Stomach (tissue), 9 donors: ENCODE results near the gene PDE4D. TPM values are rescaled to one million over a fixed set of nuclear protein-coding genes. Genes with fewer than 3 reads are reported as not detected.
"Not testable (repeated sequence)": the region's sequence is repeated elsewhere in the genome, so short reads cannot be mapped to it uniquely, and the experiment has no call there.

Experiments used
- DNase-seq, 2 donors: peaks; one replicate each; pipeline versions ENCODE4 v3.0.0 to v3.0.0-alpha.2; 2013 to 2019
- H3K27ac ChIP-seq, 5 donors: fragments of 200-600 bp in 4 of 5; sonication (generic) in 4 of 5; one replicate each; pipeline ENCODE4 v1.5.1; 2013 to 2019; ENCODE audit warnings: mild to moderate bottlenecking in 1 of 5, moderate library complexity in 1 of 5
- H3K27me3 ChIP-seq, 3 donors: fragments of 200-600 bp; sonication (generic); one replicate each; pipeline ENCODE4 v1.5.1; 2017 to 2019; ENCODE audit warnings: mixed run types in 1 of 3
- H3K36me3 ChIP-seq, 4 donors: fragments of 200-600 bp; sonication (generic); 1 replicate in 3 of 4; 2 replicates in 1 of 4; pipeline ENCODE4 v1.5.1; 2016 to 2019
- H3K4me1 ChIP-seq, 4 donors: fragments of 200-600 bp; sonication (generic); one replicate each; pipeline ENCODE4 v1.5.1; 2016 to 2019
- H3K4me3 ChIP-seq, 4 donors: fragments of 200-600 bp; sonication (generic) in 3 of 4; one replicate each; pipeline ENCODE4 v1.5.1; 2016 to 2019; ENCODE audit warnings: mild to moderate bottlenecking in 1 of 4
- H3K9me3 ChIP-seq, 4 donors: fragments of 200-600 bp; sonication (generic); one replicate each; pipeline ENCODE4 v1.5.1; 2016 to 2019
- EP300 ChIP-seq: sonication (generic); formaldehyde crosslinking; IDR thresholded peaks from one replicate; pipeline ENCODE4 v1.6.1; 2017; ENCODE audit warnings: antibody characterized with exemption
- POLR2A ChIP-seq, 4 donors: fragments of 450-650 bp; IDR thresholded peaks; one replicate each; pipeline ENCODE4 v1.6.1; 2016; ENCODE audit warnings: antibody characterized with exemption in 4 of 4, control low read depth in 2 of 4, mild to moderate bottlenecking in 1 of 4, moderate library complexity in 1 of 4
- POLR2AphosphoS5 ChIP-seq, 3 donors: sonication (generic); formaldehyde crosslinking; IDR thresholded peaks; one replicate each; pipeline ENCODE4 v1.6.1; 2016; ENCODE audit warnings: antibody characterized with exemption in 3 of 3
- WGBS, 5 donors: extraction: QIAGEN DNeasy Blood & Tissue Kit in 3 of 5; methylation state at CpG; one replicate each; pipeline versions ENCODE4 v1.1.5 to v1.1.7; 2013 to 2018; 5-methylcytosine and 5-hydroxymethylcytosine counted together
- intact Hi-C: fragments of 100-400 bp; cut with DNase I; formaldehyde crosslinking; loops from one replicate; pipeline ENCODE4 v1.15.1; 2023; ENCODE audit warnings: low total_unique reads
- polyA plus RNA-seq, 3 donors: library from polyadenylated mRNA; stranded (reverse); fragments of 200-250 nt; gene quantifications; one replicate each; pipeline ENCODE4 v1.2.3, GENCODE V29; 2013
- total RNA-seq, 5 donors: library from RNA; depleted of rRNA; stranded (reverse); fragments of >200 nt; gene quantifications; one replicate each; pipeline versions ENCODE4 v1.1.0 to v1.2.3, GENCODE V29; 2014 to 2016
- TF ChIP-seq, protein P1 (sequence below), 7 experiments: fragments of 450-650 bp in 4 of 7; fragments of 200-600 bp in 3 of 7; sonication (generic) in 3 of 7; IDR thresholded peaks; one replicate each; pipeline ENCODE4 v1.5.1; 2016 to 2019; ENCODE audit warnings: antibody characterized with exemption in 7 of 7, control low read depth in 2 of 7, mild to moderate bottlenecking in 1 of 7
- donor health status: healthy with polysubstance abuse.
- donor health status: Bipolar disorder and iron deficiency.
- donor health status: healthy.

Gene PDE4D
- total and polyA plus RNA-seq, 8 donors, result 3.1 to 147 (median 97.3) TPM

DNA sequence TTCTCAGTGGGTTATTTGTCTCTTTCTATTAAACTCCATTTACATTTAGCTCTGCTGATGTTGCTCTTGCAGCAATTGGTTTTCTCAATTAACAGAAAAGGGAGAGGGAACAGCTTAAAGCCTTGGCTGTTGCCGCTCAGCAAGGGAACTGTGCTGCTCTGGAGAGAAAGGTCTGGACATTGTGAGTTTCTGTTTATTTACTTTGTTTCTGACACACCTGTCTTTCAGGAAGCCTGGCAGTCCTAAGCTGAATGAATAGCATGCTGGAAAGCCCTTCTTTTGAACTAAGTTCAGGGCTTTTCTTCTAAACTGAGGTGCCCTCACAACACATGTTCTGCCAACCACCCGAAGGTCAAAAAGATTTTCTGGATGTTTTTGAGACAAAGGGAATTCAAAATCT lies 491.9 kb downstream of the PDE4D start:
- intact Hi-C loops, result no loop called here
- H3K36me3 ChIP-seq, result no peaks in the 10 kb centered on the region
- no peak overlapping the region for H3K27ac ChIP-seq
- no peaks in the 10 kb centered on the region for H3K27me3 ChIP-seq
- H3K4me1 ChIP-seq, result no peaks in the 10 kb centered on the region
- no peak for TF ChIP-seq EP300
- no peak for TF ChIP-seq POLR2A (IDR thresholded peaks at IDR 0.05)
- TF ChIP-seq, protein P1, sequence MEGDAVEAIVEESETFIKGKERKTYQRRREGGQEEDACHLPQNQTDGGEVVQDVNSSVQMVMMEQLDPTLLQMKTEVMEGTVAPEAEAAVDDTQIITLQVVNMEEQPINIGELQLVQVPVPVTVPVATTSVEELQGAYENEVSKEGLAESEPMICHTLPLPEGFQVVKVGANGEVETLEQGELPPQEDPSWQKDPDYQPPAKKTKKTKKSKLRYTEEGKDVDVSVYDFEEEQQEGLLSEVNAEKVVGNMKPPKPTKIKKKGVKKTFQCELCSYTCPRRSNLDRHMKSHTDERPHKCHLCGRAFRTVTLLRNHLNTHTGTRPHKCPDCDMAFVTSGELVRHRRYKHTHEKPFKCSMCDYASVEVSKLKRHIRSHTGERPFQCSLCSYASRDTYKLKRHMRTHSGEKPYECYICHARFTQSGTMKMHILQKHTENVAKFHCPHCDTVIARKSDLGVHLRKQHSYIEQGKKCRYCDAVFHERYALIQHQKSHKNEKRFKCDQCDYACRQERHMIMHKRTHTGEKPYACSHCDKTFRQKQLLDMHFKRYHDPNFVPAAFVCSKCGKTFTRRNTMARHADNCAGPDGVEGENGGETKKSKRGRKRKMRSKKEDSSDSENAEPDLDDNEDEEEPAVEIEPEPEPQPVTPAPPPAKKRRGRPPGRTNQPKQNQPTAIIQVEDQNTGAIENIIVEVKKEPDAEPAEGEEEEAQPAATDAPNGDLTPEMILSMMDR (IDR thresholded peaks at IDR 0.05), result no peak
- TF ChIP-seq POLR2AphosphoS5 (IDR thresholded peaks at IDR 0.05), result no peak
- no peak for DNase-seq
- no peak overlapping the region for H3K4me3 ChIP-seq
- 19 to 45% (median 22%) methylated on average over 2 of the region's 2 CpGs for WGBS, 5 donors
- H3K9me3 ChIP-seq, result no peaks in the 10 kb centered on the region

DNA sequence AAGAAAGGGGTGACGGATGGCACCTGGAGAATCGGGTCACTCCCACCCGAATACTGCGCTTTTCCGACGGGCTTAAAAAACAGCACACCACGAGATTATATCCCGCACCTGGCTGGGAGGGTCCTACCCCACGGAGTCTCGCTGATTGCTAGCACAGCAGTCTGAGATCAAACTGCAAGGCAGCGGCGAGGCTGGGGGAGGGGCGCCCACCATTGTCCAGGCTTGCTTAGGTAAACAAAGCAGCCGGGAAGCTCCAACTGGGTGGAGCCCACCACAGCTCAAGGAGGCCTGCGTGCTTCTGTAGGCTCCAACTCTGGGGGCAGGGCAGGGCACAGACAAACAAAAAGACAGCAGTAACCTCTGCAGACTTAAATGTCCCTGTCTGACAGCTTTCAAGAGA lies 498.6 kb downstream of the PDE4D start:
- WGBS, 5 donors, result 58 to 89% (median 75%) methylated on average over 1 to 13 of the region's 15 CpGs; no CpG with 5 or more reads in 1 of the 5 donors
- H3K9me3 ChIP-seq, intact Hi-C loops, H3K36me3 ChIP-seq, H3K27me3 ChIP-seq, H3K4me1 ChIP-seq, DNase-seq, H3K27ac ChIP-seq, H3K4me3 ChIP-seq: not testable (repeated sequence)

DNA sequence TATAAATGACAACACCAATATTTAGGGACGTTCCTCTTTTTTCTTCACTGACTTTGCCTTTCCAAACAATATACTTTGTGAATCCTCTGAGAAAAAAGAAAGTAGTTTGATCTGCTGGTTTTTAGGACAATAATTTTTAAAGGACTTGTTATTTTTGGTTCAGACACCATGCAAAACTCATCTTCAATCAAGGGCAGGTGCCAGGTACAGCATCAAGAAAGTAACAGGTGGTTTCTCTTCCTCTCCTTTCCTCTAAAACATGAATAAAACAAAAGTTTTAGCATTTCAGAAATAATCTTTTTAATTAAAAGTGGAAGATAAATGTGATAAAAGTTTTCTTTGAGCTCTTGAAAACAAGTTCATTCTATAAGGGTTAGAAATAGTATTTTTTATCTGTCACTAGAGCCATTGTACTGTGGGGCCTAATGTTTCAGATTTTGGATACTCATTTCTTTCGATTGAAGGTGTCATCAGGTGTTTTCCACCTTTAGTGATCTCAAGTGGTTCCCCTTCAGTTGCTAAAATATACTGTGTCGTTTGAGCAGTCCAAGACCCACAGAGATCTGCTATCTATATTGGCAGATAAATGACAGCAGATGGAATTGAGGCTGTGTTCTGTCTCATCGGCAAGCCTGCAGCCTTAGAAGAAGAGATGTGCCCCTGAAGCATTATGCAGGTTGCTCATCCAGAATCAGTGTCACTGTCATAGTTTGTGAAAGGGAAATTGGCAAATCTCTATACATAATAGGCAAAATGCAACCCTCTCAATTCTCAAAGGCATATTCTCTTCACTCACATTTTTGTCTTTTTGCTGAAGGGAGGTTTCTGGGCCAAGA lies 499.7 kb downstream of the PDE4D start:
- 58 to 72% (median 63%) methylated on average over 4 of the region's 4 CpGs for WGBS, 5 donors
- no peaks in the 10 kb centered on the region for H3K9me3 ChIP-seq
- no peak overlapping the region for H3K27ac ChIP-seq
- no peak for DNase-seq
- no peaks in the 10 kb centered on the region for H3K36me3 ChIP-seq
- H3K4me1 ChIP-seq, result peaks cover 0 to 5% (median 2%) of the 10 kb centered on the region in 4 donors
- H3K27me3 ChIP-seq, result no peaks in the 10 kb centered on the region
- intact Hi-C loops, result no loop called here
- H3K4me3 ChIP-seq, result no peak overlapping the region
- no peak for TF ChIP-seq EP300
- TF ChIP-seq, protein P1 (IDR thresholded peaks at IDR 0.05), result no peak
- no peak for TF ChIP-seq POLR2AphosphoS5 (IDR thresholded peaks at IDR 0.05)

DNA sequence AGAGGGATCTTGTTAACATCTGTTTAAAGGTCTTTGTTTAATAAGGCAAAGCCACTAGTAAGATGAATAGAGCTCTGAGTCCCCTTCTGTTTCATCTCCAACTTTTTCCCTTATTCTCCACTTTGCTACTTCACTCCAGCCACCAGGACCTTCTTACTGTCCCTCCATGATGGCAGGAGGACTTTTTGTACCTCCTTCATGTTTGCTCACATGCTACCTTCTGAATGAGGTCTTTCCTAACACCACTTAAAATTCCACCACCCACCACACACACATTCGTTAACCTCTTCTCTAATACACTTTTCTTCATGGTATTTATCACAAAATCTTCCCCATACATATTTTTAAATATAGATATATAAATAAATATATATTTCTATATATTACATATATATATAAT lies 501.9 kb downstream of the PDE4D start:
- no peak overlapping the region for H3K4me3 ChIP-seq
- H3K27ac ChIP-seq, result no peak overlapping the region
- no peak for DNase-seq
- 70 to 93% (median 85%) methylated on average over 1 of the region's 1 CpG for WGBS, 5 donors
- H3K27me3 ChIP-seq, result no peaks in the 10 kb centered on the region
- H3K36me3 ChIP-seq, result no peaks in the 10 kb centered on the region
- intact Hi-C loops, result no loop called here
- TF ChIP-seq EP300, result no peak
- TF ChIP-seq, protein P1 (IDR thresholded peaks at IDR 0.05), result no peak
- TF ChIP-seq POLR2A (IDR thresholded peaks at IDR 0.05), result no peak
- no peak for TF ChIP-seq POLR2AphosphoS5 (IDR thresholded peaks at IDR 0.05)
- no peaks in the 10 kb centered on the region for H3K9me3 ChIP-seq
- H3K4me1 ChIP-seq, result peaks cover 0 to 5% (median 2%) of the 10 kb centered on the region in 4 donors

DNA sequence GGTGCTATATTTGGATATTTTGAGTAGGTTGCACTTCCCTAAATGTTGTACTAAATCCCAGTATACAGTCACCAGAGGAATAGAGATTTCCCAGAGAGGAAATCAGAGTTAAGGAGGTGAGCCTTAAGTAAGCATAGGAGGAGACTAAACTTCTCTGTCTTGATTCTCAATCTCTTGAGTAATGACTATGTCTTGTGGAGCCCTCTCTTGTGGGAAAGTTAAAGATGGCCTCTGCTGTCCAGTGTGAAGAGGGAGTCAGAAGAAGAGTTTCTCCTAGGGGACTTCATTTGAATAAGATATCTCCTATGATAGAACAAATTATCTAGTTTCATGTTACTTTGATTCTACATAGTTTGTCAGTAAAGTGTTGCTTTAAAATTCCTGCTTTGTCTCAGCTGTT lies 502.5 kb downstream of the PDE4D start:
- no peak for DNase-seq
- Histone ChIP-seq H3K36me3 (no peaks in the 10 kb centered on the region), H3K9me3 (no peaks in the 10 kb centered on the region), H3K27ac (no peak overlapping the region), H3K4me3 (no peak overlapping the region), H3K4me1 (peaks cover 0 to 5% (median 2%) of the 10 kb centered on the region in 4 donors), H3K27me3 (no peaks in the 10 kb centered on the region)
- intact Hi-C loops, result no loop called here
- TF ChIP-seq EP300 (no peak), POLR2AphosphoS5 (IDR thresholded peaks at IDR 0.05) (no peak), POLR2A (IDR thresholded peaks at IDR 0.05) (no peak)
- TF ChIP-seq, protein P1 (IDR thresholded peaks at IDR 0.05), result no peak
